Heart left ventricle (tissue), 13 donors: Measurements from ENCODE around the gene PIK3AP1.

Source experiments
- POLR2A ChIP-seq, 2 donors: fragments of 450-650 bp; IDR thresholded peaks; one replicate each; pipeline ENCODE4 v1.6.1; 2017; ENCODE audit warnings: antibody characterized with exemption in 2 of 2, mild to moderate bottlenecking in 2 of 2, moderate library complexity in 2 of 2
- TF ChIP-seq, protein P1 (sequence below), 12 donors: fragments of 200-600 bp; sonication (generic) in 4 of 12; IDR thresholded peaks; one replicate each; pipeline versions ENCODE4 v1.5.0 to v1.8.0; 2018 to 2022; ENCODE audit warnings: antibody characterized with exemption in 12 of 12, mild to moderate bottlenecking in 5 of 12
- donor health status: ischemic (EF 13 %, LVEDD 7.1; RV severe dilation, severe dysfunction).
- donor health status: DM: no; HTN: yes; CAD: no.
- donor health status: DM: no; HTN: no; CAD: no.
- donor health status: ischemic (EF 25% LVEDD 6.9; RV normal size, moderate dysfunction).
- donor health status: ischemic (EF 25% LVEDD 5.7; RV mildly dilated, moderate dysfunction).
- donor health status: ischemic (EF 35%, LVEDD 5.7; RV mildly dilated, moderate dysfunction).
- donor health status: nonischemic (EF 11% LVEDD 7.7; RV severe dilation, severe dysfunction).
- donor health status: DM: yes; HTN: yes; CAD: no.
- donor health status: PGD.
- donor health status: ischemic (EF 29% LVEDD 5.4; RV normal size, mild dysfunction).
- donor health status: nonischemic (EF 23%, LVEDD 6.1; RV moderate dilation, normal function).

DNA sequence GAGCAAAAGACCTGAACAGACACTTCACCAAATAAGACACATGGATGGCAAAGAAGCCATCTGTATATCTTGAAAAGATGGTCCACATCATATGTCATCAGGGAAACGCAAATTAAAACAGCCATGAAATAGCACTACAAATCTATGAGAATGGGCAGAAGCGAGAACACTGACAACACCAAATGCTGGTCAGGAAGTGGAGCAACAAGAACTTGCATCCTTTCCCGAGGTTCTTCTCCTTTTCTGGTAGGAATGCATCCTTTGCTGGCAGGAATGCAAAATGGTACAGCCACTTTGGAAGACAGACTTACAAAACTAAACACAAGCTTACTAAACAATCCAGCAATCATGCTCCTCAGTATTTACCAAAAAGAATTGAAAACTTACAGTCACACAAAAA lies 60.0 kb downstream of the PIK3AP1 start:
- no peak for TF ChIP-seq POLR2A (IDR thresholded peaks at IDR 0.05)
- TF ChIP-seq, protein P1, sequence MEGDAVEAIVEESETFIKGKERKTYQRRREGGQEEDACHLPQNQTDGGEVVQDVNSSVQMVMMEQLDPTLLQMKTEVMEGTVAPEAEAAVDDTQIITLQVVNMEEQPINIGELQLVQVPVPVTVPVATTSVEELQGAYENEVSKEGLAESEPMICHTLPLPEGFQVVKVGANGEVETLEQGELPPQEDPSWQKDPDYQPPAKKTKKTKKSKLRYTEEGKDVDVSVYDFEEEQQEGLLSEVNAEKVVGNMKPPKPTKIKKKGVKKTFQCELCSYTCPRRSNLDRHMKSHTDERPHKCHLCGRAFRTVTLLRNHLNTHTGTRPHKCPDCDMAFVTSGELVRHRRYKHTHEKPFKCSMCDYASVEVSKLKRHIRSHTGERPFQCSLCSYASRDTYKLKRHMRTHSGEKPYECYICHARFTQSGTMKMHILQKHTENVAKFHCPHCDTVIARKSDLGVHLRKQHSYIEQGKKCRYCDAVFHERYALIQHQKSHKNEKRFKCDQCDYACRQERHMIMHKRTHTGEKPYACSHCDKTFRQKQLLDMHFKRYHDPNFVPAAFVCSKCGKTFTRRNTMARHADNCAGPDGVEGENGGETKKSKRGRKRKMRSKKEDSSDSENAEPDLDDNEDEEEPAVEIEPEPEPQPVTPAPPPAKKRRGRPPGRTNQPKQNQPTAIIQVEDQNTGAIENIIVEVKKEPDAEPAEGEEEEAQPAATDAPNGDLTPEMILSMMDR (IDR thresholded peaks at IDR 0.05) = no peak
